WTC11 (cell line): ENCODE measurements around the gene EXD3. TPM values are rescaled to one million over a fixed set of nuclear protein-coding genes. Genes with fewer than 3 reads are reported as not detected.

Source experiments
- ATAC-seq: fragments of 200-7000 bp; cut with Tn5 transposase; 2 replicates; pipeline ENCODE4 v1.10.0; 2021; ENCODE audit warnings: mild to moderate bottlenecking, moderate library complexity
- CTCF ChIA-PET: fragments of 300-600 bp; sonication (Branson Sonifier 250); formaldehyde crosslinking; loops from one replicate; lab custom pipeline; 2021; ENCODE audit warnings: antibody characterized with exemption; lab: Charles Lee
- POLR2A ChIA-PET: fragments of 350-600 bp; sonication (Branson Sonifier 250); formaldehyde crosslinking; loops from one replicate; lab custom pipeline; 2021; ENCODE audit warnings: antibody characterized with exemption; lab: Charles Lee
- DNase-seq: peaks from one replicate; pipeline ENCODE4 v3.0.0; 2021; ENCODE audit warnings: low spot score
- H3K27ac Mint-ChIP-seq: 2 replicates; pipeline ENCODE4 v1.8.0; 2021; ENCODE audit warnings: mixed read lengths
- H3K27me3 Mint-ChIP-seq: 2 replicates; pipeline ENCODE4 v1.8.0; 2021; ENCODE audit warnings: low read depth, mild to moderate bottlenecking, moderate library complexity, mixed read lengths
- H3K36me3 Mint-ChIP-seq: 2 replicates; pipeline ENCODE4 v1.8.0; 2021; ENCODE audit warnings: mixed read lengths
- H3K4me1 Mint-ChIP-seq: 2 replicates; pipeline ENCODE4 v1.8.0; 2022; ENCODE audit warnings: mixed read lengths
- H3K4me3 Mint-ChIP-seq: 2 replicates; pipeline ENCODE4 v1.8.0; 2021; ENCODE audit warnings: mild to moderate bottlenecking, moderate library complexity, mixed read lengths
- H3K9me3 Mint-ChIP-seq: 2 replicates; pipeline ENCODE4 v1.8.0; 2021; ENCODE audit warnings: mixed read lengths
- ATF1 ChIP-seq: sonication (generic); formaldehyde crosslinking; IDR thresholded peaks from 2 replicates; pipeline ENCODE4 v1.8.1; 2023; ENCODE audit warnings: mild to moderate bottlenecking, moderate library complexity, missing genetic modification reagents
- CBFB ChIP-seq: sonication (generic); formaldehyde crosslinking; IDR thresholded peaks from 2 replicates; pipeline ENCODE4 v1.8.1; 2022; ENCODE audit warnings: mild to moderate bottlenecking, low read depth, missing genetic modification reagents
- ELF4 ChIP-seq: sonication (generic); formaldehyde crosslinking; IDR thresholded peaks from 2 replicates; pipeline ENCODE4 v1.8.1; 2022; ENCODE audit warnings: low read depth, mild to moderate bottlenecking, moderate library complexity, missing genetic modification reagents
- EMX1 ChIP-seq: fragments of 250-450 bp; sonication (Bioruptor Pico); IDR thresholded peaks from 2 replicates; pipeline ENCODE4 v1.8.0; 2021; ENCODE audit warnings: mild to moderate bottlenecking
- ETV6 ChIP-seq: sonication (generic); formaldehyde crosslinking; IDR thresholded peaks from 2 replicates; pipeline ENCODE4 v1.8.1; 2022; ENCODE audit warnings: mild to moderate bottlenecking, missing genetic modification reagents
- GRHL2 ChIP-seq: fragments of 250-450 bp; sonication (Bioruptor Pico); IDR thresholded peaks from 2 replicates; pipeline ENCODE4 v1.8.0; 2022; ENCODE audit warnings: mild to moderate bottlenecking, moderate library complexity; ENCODE audit not compliant: insufficient replicate concordance, severe bottlenecking
- HMGA2 ChIP-seq: fragments of 250-450 bp; sonication (Bioruptor Pico); IDR thresholded peaks from 2 replicates; pipeline ENCODE4 v1.4.0; 2021; ENCODE audit warnings: mild to moderate bottlenecking, moderate library complexity
- IRF2 ChIP-seq: sonication (generic); formaldehyde crosslinking; IDR thresholded peaks from 2 replicates; pipeline ENCODE4 v1.8.0; 2022; ENCODE audit warnings: low read depth, missing genetic modification reagents, borderline replicate concordance
- RELA ChIP-seq: sonication (generic); formaldehyde crosslinking; IDR thresholded peaks from 2 replicates; pipeline ENCODE4 v1.8.1; 2022; ENCODE audit warnings: missing genetic modification reagents, mild to moderate bottlenecking, borderline replicate concordance
- SMAD4 ChIP-seq: sonication (generic); formaldehyde crosslinking; IDR thresholded peaks from 2 replicates; pipeline ENCODE4 v1.8.0; 2022; ENCODE audit warnings: mild to moderate bottlenecking, missing genetic modification reagents
- ZNF138 ChIP-seq: sonication (generic); formaldehyde crosslinking; conservative IDR thresholded peaks from 2 replicates; pipeline ENCODE4 v1.8.1; 2022; ENCODE audit warnings: mild to moderate bottlenecking, moderate library complexity, missing genetic modification reagents
- ZNF263 ChIP-seq: sonication (generic); formaldehyde crosslinking; IDR thresholded peaks from 2 replicates; pipeline ENCODE4 v1.8.1; 2022; ENCODE audit warnings: low read depth, mild to moderate bottlenecking, moderate library complexity, missing genetic modification reagents
- ZNF317 ChIP-seq: sonication (generic); formaldehyde crosslinking; IDR thresholded peaks from 2 replicates; pipeline ENCODE4 v1.8.1; 2023; ENCODE audit warnings: low read depth, mild to moderate bottlenecking, moderate library complexity, missing genetic modification reagents, borderline replicate concordance
- total RNA-seq: library from RNA; stranded (reverse); gene quantifications from 3 replicates; pipeline ENCODE4 v1.2.3, GENCODE V29; 2021
- TF ChIP-seq, protein P1 (sequence below): sonication (generic); formaldehyde crosslinking; IDR thresholded peaks from 2 replicates; pipeline ENCODE4 v1.8.1; 2023; ENCODE audit warnings: mild to moderate bottlenecking, moderate library complexity, missing genetic modification reagents
- TF ChIP-seq, protein P2 (sequence below): sonication (generic); formaldehyde crosslinking; IDR thresholded peaks from 2 replicates; pipeline ENCODE4 v1.8.0; 2023; ENCODE audit warnings: missing genetic modification reagents
- TF ChIP-seq, protein P3 (sequence below): sonication (generic); formaldehyde crosslinking; IDR thresholded peaks from 2 replicates; pipeline ENCODE4 v1.8.0; 2023; ENCODE audit warnings: missing genetic modification reagents, mild to moderate bottlenecking, borderline replicate concordance
- TF ChIP-seq, protein P4 (sequence below): sonication (generic); formaldehyde crosslinking; IDR thresholded peaks from 2 replicates; pipeline ENCODE4 v1.8.1; 2023; ENCODE audit warnings: mild to moderate bottlenecking, missing genetic modification reagents
- TF ChIP-seq, protein P5 (sequence below): sonication (generic); formaldehyde crosslinking; conservative IDR thresholded peaks from 2 replicates; pipeline ENCODE4 v1.8.1; 2023; ENCODE audit warnings: mild to moderate bottlenecking, low read depth, missing genetic modification reagents, moderate library complexity
- TF ChIP-seq, protein P6 (sequence below): sonication (generic); formaldehyde crosslinking; IDR thresholded peaks from 2 replicates; pipeline ENCODE4 v1.8.0; 2023; ENCODE audit warnings: mild to moderate bottlenecking, missing genetic modification reagents

Gene EXD3
- total RNA-seq, 1 experiment from 2014 or later, result 21.2 TPM

DNA sequence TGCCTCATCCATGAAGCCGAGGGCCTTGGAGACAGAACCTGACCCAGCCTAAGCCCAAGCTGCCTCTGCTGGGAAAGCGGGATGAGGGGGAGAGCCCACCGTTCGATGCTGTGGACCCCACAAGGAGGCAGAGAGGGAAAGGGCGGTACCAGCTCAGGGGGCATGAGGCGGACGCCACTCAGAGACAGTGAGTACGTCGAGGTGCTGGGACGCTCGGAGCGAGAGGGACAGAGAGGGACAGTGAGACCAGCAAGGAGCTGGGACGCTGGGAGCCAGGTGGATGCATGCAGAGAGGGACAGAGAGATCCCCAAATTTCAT is 33.6 kb downstream of the EXD3 start:
- H3K27ac Mint-ChIP-seq, result no peak overlapping the region
- no peaks in the 10 kb centered on the region for H3K27me3 Mint-ChIP-seq
- H3K4me3 Mint-ChIP-seq, result no peak overlapping the region
- peaks cover 3% of the 10 kb centered on the region; the same call in 1 of the 2 replicates for H3K36me3 Mint-ChIP-seq
- TF ChIP-seq GRHL2 (no peak), CBFB (CRISPR knock-in tag) (no peak), ZNF263 (no peak), IRF2 (CRISPR knock-in tag) (no peak), ZNF317 (CRISPR knock-in tag) (no peak), ATF1 (CRISPR knock-in tag) (no peak), ELF4 (CRISPR knock-in tag) (no peak), ETV6 (CRISPR knock-in tag) (no peak)
- TF ChIP-seq, protein P1, sequence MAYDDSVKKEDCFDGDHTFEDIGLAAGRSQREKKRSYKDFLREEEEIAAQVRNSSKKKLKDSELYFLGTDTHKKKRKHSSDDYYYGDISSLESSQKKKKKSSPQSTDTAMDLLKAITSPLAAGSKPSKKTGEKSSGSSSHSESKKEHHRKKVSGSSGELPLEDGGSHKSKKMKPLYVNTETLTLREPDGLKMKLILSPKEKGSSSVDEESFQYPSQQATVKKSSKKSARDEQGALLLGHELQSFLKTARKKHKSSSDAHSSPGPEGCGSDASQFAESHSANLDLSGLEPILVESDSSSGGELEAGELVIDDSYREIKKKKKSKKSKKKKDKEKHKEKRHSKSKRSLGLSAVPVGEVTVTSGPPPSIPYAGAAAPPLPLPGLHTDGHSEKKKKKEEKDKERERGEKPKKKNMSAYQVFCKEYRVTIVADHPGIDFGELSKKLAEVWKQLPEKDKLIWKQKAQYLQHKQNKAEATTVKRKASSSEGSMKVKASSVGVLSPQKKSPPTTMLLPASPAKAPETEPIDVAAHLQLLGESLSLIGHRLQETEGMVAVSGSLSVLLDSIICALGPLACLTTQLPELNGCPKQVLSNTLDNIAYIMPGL (CRISPR knock-in tag), result no peak
- TF ChIP-seq, protein P2, sequence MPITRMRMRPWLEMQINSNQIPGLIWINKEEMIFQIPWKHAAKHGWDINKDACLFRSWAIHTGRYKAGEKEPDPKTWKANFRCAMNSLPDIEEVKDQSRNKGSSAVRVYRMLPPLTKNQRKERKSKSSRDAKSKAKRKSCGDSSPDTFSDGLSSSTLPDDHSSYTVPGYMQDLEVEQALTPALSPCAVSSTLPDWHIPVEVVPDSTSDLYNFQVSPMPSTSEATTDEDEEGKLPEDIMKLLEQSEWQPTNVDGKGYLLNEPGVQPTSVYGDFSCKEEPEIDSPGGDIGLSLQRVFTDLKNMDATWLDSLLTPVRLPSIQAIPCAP (CRISPR knock-in tag), result no peak
- TF ChIP-seq, protein P3, sequence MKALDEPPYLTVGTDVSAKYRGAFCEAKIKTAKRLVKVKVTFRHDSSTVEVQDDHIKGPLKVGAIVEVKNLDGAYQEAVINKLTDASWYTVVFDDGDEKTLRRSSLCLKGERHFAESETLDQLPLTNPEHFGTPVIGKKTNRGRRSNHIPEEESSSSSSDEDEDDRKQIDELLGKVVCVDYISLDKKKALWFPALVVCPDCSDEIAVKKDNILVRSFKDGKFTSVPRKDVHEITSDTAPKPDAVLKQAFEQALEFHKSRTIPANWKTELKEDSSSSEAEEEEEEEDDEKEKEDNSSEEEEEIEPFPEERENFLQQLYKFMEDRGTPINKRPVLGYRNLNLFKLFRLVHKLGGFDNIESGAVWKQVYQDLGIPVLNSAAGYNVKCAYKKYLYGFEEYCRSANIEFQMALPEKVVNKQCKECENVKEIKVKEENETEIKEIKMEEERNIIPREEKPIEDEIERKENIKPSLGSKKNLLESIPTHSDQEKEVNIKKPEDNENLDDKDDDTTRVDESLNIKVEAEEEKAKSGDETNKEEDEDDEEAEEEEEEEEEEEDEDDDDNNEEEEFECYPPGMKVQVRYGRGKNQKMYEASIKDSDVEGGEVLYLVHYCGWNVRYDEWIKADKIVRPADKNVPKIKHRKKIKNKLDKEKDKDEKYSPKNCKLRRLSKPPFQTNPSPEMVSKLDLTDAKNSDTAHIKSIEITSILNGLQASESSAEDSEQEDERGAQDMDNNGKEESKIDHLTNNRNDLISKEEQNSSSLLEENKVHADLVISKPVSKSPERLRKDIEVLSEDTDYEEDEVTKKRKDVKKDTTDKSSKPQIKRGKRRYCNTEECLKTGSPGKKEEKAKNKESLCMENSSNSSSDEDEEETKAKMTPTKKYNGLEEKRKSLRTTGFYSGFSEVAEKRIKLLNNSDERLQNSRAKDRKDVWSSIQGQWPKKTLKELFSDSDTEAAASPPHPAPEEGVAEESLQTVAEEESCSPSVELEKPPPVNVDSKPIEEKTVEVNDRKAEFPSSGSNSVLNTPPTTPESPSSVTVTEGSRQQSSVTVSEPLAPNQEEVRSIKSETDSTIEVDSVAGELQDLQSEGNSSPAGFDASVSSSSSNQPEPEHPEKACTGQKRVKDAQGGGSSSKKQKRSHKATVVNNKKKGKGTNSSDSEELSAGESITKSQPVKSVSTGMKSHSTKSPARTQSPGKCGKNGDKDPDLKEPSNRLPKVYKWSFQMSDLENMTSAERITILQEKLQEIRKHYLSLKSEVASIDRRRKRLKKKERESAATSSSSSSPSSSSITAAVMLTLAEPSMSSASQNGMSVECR (CRISPR knock-in tag), result no peak
- TF ChIP-seq, protein P4, sequence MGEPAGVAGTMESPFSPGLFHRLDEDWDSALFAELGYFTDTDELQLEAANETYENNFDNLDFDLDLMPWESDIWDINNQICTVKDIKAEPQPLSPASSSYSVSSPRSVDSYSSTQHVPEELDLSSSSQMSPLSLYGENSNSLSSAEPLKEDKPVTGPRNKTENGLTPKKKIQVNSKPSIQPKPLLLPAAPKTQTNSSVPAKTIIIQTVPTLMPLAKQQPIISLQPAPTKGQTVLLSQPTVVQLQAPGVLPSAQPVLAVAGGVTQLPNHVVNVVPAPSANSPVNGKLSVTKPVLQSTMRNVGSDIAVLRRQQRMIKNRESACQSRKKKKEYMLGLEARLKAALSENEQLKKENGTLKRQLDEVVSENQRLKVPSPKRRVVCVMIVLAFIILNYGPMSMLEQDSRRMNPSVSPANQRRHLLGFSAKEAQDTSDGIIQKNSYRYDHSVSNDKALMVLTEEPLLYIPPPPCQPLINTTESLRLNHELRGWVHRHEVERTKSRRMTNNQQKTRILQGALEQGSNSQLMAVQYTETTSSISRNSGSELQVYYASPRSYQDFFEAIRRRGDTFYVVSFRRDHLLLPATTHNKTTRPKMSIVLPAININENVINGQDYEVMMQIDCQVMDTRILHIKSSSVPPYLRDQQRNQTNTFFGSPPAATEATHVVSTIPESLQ, result no peak
- TF ChIP-seq, all 79 proteins: peak for 0
- ATAC-seq (no peak), DNase-seq (no peak)
- POLR2A ChIA-PET, result no interaction called here
- CTCF ChIA-PET, result interaction anchor here (1.1 kb wide), 1 partner anchor 34 kb away, joined by 4 read pairs; the partner anchor contains the start of genes EXD3 and NOXA1
- Mint-ChIP-seq H3K9me3 (no peaks in the 10 kb centered on the region), H3K4me1 (no peaks in the 10 kb centered on the region)

DNA sequence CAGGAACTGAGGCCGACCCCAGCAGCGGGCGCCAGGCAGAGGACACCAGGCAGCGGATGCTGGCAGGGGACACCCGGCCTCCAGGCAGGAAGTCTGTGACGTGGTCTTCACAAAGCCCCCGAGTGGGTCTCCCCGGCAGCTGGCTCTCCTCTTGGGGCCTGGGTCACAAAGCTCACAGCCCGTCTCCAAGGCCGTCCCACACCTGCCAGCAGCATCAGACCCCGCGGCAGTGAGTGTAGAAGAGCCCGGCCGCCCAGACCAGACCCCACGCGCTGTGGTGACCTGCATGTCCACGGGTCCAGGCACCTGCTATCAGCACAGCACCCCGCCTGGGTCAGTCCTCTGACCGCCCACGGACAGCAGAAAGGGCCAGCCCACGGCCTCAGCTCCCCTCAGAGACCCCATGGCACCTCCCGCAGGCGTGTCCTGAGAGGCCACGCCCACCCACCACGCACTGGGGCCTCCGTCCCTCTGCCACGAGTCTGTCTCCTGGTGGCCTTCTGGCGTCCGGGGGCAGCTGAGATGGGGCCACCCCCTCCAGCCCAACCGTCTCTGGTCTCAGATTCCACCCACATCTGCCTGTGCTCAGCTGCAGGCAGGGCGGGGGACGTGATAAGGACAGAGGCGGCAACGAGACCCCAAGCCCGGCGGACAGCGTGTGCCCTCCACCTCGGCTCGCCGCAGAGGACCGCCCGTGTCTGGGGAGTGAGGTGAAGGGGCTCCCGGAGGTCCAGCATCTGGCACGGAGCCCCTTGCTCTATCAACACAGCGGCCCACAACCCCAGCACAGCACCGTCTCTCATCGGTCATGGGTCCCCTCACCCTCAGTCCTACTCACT is 34.2 kb downstream of the EXD3 start:
- Mint-ChIP-seq H3K4me1 (no peaks in the 10 kb centered on the region), H3K36me3 (peaks cover 3% of the 10 kb centered on the region; the same call in 1 of the 2 replicates), H3K4me3 (no peak overlapping the region), H3K27ac (no peak overlapping the region), H3K27me3 (no peaks in the 10 kb centered on the region), H3K9me3 (no peaks in the 10 kb centered on the region)
- DNase-seq, result no peak
- CTCF ChIA-PET, result interaction anchor here (1.1 kb wide), 1 partner anchor 34 kb away, joined by 4 read pairs; the partner anchor contains the start of genes EXD3 and NOXA1
- POLR2A ChIA-PET, result no interaction called here
- no peak for ATAC-seq
- TF ChIP-seq HMGA2, result no peak
- no peak for TF ChIP-seq IRF2 (CRISPR knock-in tag)
- TF ChIP-seq, protein P5, sequence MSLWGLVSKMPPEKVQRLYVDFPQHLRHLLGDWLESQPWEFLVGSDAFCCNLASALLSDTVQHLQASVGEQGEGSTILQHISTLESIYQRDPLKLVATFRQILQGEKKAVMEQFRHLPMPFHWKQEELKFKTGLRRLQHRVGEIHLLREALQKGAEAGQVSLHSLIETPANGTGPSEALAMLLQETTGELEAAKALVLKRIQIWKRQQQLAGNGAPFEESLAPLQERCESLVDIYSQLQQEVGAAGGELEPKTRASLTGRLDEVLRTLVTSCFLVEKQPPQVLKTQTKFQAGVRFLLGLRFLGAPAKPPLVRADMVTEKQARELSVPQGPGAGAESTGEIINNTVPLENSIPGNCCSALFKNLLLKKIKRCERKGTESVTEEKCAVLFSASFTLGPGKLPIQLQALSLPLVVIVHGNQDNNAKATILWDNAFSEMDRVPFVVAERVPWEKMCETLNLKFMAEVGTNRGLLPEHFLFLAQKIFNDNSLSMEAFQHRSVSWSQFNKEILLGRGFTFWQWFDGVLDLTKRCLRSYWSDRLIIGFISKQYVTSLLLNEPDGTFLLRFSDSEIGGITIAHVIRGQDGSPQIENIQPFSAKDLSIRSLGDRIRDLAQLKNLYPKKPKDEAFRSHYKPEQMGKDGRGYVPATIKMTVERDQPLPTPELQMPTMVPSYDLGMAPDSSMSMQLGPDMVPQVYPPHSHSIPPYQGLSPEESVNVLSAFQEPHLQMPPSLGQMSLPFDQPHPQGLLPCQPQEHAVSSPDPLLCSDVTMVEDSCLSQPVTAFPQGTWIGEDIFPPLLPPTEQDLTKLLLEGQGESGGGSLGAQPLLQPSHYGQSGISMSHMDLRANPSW (CRISPR knock-in tag), result no peak
- no peak for TF ChIP-seq GRHL2
- TF ChIP-seq, protein P6, sequence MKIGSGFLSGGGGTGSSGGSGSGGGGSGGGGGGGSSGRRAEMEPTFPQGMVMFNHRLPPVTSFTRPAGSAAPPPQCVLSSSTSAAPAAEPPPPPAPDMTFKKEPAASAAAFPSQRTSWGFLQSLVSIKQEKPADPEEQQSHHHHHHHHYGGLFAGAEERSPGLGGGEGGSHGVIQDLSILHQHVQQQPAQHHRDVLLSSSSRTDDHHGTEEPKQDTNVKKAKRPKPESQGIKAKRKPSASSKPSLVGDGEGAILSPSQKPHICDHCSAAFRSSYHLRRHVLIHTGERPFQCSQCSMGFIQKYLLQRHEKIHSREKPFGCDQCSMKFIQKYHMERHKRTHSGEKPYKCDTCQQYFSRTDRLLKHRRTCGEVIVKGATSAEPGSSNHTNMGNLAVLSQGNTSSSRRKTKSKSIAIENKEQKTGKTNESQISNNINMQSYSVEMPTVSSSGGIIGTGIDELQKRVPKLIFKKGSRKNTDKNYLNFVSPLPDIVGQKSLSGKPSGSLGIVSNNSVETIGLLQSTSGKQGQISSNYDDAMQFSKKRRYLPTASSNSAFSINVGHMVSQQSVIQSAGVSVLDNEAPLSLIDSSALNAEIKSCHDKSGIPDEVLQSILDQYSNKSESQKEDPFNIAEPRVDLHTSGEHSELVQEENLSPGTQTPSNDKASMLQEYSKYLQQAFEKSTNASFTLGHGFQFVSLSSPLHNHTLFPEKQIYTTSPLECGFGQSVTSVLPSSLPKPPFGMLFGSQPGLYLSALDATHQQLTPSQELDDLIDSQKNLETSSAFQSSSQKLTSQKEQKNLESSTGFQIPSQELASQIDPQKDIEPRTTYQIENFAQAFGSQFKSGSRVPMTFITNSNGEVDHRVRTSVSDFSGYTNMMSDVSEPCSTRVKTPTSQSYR, result no peak
- TF ChIP-seq RELA (CRISPR knock-in tag), result no peak
- TF ChIP-seq SMAD4 (CRISPR knock-in tag), result no peak
- TF ChIP-seq ZNF138 (CRISPR knock-in tag), result no peak
- TF ChIP-seq ETV6 (CRISPR knock-in tag), result no peak
- TF ChIP-seq EMX1 (CRISPR knock-in tag), result no peak
